ENCODE data around the gene ASPSCR1.

Gene ASPSCR1

DNA sequence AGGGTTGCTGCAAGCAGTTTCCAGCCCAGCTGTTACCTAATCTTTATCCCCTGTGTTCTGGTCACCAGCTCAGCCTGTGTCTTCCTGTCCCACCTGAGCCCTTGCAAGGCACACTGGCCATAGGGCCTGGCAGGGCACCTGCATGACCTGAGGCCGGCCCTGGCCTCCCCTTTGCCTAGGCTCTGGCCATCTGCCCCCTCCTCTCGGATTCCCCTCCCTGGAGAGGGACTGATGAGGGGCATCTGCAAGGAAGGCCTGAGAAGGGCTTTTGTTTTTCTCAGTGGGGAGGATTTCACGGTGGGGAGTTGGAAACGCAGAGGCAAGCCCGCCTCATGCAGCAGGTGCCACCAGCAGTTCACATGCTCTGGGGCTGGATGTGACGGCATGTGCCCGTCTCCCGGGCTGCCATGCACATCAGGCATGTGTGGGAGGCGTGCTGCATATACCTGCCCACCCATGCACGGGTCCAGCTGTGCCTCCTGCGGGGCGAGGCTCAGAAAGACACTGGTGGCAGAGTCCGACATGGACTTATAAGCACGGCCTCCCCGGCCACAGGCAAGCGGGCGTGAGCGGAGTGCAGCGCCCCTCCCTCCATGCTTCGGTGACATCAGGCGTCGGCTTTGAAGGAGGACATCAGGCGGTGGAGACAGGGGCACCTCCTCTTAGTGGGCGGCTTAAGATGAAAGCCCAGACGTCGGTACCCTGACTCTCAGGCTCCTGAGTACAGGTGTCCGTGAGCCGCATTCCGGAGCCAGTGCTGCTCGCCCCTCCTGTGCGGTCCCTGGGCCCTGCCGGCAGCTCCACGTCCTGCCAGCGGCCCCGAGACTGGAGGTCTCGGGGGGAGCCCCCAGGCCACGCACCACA lies 16.5 kb downstream of the ASPSCR1 start:
- no peaks in the 10 kb centered on the region for H4K20me1 ChIP-seq (ENCODE audit: low read depth, low read length)
- no peaks in the 10 kb centered on the region for H3K36me3 ChIP-seq (ENCODE audit: low read length)

DNA sequence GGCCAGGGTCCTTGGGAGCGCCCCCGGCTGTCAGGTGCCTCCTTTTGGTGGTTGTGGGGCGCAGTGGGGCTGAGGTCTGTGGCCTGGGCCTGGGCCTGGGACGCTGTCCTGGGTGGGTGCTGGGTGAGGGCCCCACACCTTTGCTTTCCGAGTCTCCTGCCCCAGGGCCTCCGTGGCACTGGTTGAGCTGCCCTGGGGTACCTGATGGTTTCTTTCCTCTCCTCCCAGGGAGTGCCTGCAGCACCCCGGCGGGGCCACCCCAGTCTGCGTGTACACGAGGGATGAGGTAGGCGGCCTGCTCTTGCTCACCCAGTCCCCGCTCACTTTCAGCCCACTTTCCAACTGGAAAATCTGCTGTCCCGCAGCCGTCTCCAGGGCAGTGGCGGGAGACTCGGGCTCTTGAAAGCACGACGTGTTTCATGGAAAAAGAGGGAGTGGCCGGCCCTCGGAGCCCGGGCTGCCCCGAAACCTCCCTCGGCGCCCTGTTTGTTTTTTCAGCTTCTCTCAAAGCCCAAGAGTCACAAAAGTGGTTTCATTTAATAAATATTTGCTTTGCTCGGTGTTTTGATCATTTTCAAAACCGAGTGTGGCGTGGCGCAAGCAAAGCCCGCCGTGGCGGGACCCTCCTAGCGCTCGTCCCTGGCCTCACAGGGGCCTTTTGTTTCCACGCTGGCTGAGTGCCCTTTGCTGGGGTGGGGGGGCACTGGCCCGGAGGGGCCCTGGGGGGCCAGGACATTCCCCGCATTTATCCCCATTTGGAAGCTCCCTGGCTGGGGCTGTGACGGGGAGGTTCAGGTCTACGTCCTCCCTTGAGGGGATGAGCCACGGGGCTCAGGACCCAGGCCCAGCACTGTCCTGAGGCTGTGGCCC lies 17.4 kb downstream of the ASPSCR1 start:
- TF ChIP-seq, protein P1, sequence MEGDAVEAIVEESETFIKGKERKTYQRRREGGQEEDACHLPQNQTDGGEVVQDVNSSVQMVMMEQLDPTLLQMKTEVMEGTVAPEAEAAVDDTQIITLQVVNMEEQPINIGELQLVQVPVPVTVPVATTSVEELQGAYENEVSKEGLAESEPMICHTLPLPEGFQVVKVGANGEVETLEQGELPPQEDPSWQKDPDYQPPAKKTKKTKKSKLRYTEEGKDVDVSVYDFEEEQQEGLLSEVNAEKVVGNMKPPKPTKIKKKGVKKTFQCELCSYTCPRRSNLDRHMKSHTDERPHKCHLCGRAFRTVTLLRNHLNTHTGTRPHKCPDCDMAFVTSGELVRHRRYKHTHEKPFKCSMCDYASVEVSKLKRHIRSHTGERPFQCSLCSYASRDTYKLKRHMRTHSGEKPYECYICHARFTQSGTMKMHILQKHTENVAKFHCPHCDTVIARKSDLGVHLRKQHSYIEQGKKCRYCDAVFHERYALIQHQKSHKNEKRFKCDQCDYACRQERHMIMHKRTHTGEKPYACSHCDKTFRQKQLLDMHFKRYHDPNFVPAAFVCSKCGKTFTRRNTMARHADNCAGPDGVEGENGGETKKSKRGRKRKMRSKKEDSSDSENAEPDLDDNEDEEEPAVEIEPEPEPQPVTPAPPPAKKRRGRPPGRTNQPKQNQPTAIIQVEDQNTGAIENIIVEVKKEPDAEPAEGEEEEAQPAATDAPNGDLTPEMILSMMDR (IDR thresholded peaks at IDR 0.05; ENCODE audit: insufficient read depth, low read length, poor library complexity, severe bottlenecking), result no peak
- TF ChIP-seq EZH2phosphoT487 (conservative IDR thresholded peaks at IDR 0.05; ENCODE audit: low read length), result no peak
- H3K27me3 ChIP-seq (ENCODE audit: low read length), result no peaks in the 10 kb centered on the region
- no peak overlapping the region for H3K9ac ChIP-seq (ENCODE audit: low read length)
- H4K20me1 ChIP-seq (ENCODE audit: low read depth, low read length), result no peaks in the 10 kb centered on the region
- no peak overlapping the region for H3K4me3 ChIP-seq (ENCODE audit: insufficient read depth, low read length, poor library complexity, severe bottlenecking)
- no peak overlapping the region for H3K4me2 ChIP-seq (ENCODE audit: low read depth, low read length, poor library complexity, severe bottlenecking)
- H3K36me3 ChIP-seq (ENCODE audit: low read length), result no peaks in the 10 kb centered on the region
- H2AFZ ChIP-seq (ENCODE audit: low read depth, low read length, severe bottlenecking), result no peak overlapping the region
- no peaks in the 10 kb centered on the region for H3K9me2 ChIP-seq (replicated peaks; ENCODE audit: insufficient read depth, low read length)
- peaks cover 6% of the 10 kb centered on the region; the same call in 1 of the 2 replicates for H3K79me2 ChIP-seq (ENCODE audit: insufficient read depth, low read length)
- H3F3A ChIP-seq (ENCODE audit: insufficient read depth), result no peaks in the 10 kb centered on the region
- no peak overlapping the region for H3K27ac ChIP-seq (ENCODE audit: low read depth, low read length)
- H3K9me3 ChIP-seq (ENCODE audit: insufficient read depth, low read length), result no peaks in the 10 kb centered on the region

More for the DNA sequence above, 16.5 kb downstream of the ASPSCR1 start:
- TF ChIP-seq, protein P1 (IDR thresholded peaks at IDR 0.05; ENCODE audit: insufficient read depth, low read length, poor library complexity, severe bottlenecking), result no peak
- no peak for TF ChIP-seq EZH2phosphoT487 (conservative IDR thresholded peaks at IDR 0.05; ENCODE audit: low read length)
- Histone ChIP-seq H3K4me3 (ENCODE audit: insufficient read depth, low read length, poor library complexity, severe bottlenecking) (no peak overlapping the region), H3K9me2 (replicated peaks; ENCODE audit: insufficient read depth, low read length) (no peaks in the 10 kb centered on the region), H3K4me2 (ENCODE audit: low read depth, low read length, poor library complexity, severe bottlenecking) (no peak overlapping the region), H3K27ac (ENCODE audit: low read depth, low read length) (no peak overlapping the region), H3K9ac (ENCODE audit: low read length) (no peak overlapping the region), H3K27me3 (ENCODE audit: low read length) (no peaks in the 10 kb centered on the region), H3K9me3 (ENCODE audit: insufficient read depth, low read length) (no peaks in the 10 kb centered on the region), H3F3A (ENCODE audit: insufficient read depth) (no peaks in the 10 kb centered on the region), H2AFZ (ENCODE audit: low read depth, low read length, severe bottlenecking) (no peak overlapping the region), H3K79me2 (ENCODE audit: insufficient read depth, low read length) (peaks cover 6% of the 10 kb centered on the region; the same call in 1 of the 2 replicates)

DNA sequence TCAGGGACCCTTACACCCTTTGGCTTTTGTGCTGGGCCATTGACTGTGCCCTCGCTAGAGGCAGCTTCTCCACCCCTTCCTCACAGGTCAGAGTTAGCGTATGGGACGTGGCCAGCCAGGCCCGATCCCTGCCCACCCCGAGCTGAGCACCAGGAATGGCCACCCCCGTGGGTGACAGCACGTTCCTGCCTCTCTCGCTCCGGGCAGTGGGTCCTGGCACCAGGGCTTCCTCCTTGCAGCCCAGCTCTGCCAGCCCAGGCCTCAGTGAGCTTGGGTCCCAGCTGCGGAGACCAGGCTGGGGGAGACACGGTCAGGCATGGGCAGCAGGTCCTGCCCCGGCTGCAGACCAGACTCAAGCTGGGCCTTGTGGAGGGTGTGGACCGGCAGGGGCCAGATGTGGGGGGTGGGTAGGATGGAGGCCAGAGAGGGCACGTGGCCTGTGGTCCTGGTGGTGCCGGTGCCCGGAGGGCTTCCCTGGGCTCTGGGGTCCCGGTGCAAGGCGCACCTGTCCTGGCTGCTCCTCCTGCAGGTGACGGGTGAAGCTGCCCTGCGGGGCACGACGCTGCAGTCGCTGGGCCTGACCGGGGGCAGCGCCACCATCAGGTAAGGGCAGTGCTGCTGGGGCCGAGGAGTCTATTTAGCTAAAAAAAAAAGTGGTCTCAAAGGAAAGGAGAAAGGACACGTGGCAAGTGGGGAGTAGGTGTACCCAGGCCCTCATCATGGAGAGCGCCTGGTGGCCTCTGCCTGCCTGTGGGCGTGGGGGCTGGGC lies 18.2 kb downstream of the ASPSCR1 start:
- Histone ChIP-seq H3K4me2 (ENCODE audit: low read depth, low read length, poor library complexity, severe bottlenecking) (no peak overlapping the region), H3K4me3 (ENCODE audit: insufficient read depth, low read length, poor library complexity, severe bottlenecking) (no peak overlapping the region), H3K79me2 (ENCODE audit: insufficient read depth, low read length) (peaks cover 6% of the 10 kb centered on the region; the same call in 1 of the 2 replicates), H3K9ac (ENCODE audit: low read length) (no peak overlapping the region), H2AFZ (ENCODE audit: low read depth, low read length, severe bottlenecking) (no peak overlapping the region), H3K9me3 (ENCODE audit: insufficient read depth, low read length) (no peaks in the 10 kb centered on the region), H4K20me1 (ENCODE audit: low read depth, low read length) (no peaks in the 10 kb centered on the region), H3K27ac (ENCODE audit: low read depth, low read length) (no peak overlapping the region), H3K9me2 (replicated peaks; ENCODE audit: insufficient read depth, low read length) (no peaks in the 10 kb centered on the region), H3K36me3 (ENCODE audit: low read length) (no peaks in the 10 kb centered on the region), H3K27me3 (ENCODE audit: low read length) (no peaks in the 10 kb centered on the region), H3F3A (ENCODE audit: insufficient read depth) (no peaks in the 10 kb centered on the region)
- TF ChIP-seq, protein P1 (IDR thresholded peaks at IDR 0.05; ENCODE audit: insufficient read depth, low read length, poor library complexity, severe bottlenecking), result no peak
- TF ChIP-seq EZH2phosphoT487 (conservative IDR thresholded peaks at IDR 0.05; ENCODE audit: low read length), result no peak

Data from SU-DHL-6 (cell line).